T-helper 9 cell (primary cell): ENCODE data around the gene MASP2.

Experiments used
- DNase-seq: peaks from one replicate; pipeline ENCODE4 v3.0.0-alpha.2; 2020

Gene MASP2

DNA sequence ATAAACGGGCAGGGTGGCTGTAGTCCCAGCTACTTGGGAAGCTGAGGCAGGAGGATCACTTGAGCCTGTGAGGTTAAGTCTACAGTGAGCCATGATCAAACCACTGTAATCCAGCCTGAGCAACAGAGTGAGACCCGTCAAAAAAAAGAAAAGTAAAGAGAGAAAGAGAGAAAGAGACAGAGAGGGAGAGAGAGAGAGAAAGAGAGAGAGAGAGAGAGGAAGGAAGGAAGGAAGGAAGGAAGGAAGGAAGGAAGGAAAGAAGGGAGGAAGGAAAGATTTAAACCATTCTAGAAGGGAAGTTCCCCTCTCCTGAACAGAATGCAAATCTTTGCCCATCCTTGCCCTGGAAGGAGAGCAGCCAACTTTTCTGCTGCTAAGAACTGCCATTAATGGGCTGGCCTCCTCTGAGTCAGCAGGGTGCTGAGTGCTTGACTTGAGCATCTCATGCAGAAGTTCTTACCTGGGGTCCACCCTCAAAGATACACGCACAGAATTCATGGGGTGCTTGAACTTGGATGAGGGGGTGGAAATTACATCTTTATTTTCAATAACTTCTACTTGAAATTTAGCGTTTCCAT lies 59.1 kb downstream of the MASP2 start:
- DNase-seq: no peak

DNA sequence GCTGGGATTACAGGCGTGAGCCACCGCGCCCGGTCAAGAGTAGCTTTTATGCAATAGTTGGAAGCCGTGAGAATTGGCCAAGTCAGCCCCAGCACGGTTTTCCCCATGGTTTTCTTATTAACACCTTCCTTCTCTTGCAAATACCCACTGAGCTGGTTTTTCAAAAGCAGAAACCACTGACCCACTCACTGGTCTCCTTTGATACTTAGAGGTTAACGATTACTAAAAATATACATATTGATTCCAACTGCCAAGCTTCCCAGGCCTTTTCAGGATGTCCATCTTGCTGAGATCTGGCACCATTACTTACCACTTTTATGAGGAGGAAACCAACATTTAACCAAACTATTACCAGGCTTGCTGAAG lies 60.5 kb downstream of the MASP2 start:
- DNase-seq: no peak

DNA sequence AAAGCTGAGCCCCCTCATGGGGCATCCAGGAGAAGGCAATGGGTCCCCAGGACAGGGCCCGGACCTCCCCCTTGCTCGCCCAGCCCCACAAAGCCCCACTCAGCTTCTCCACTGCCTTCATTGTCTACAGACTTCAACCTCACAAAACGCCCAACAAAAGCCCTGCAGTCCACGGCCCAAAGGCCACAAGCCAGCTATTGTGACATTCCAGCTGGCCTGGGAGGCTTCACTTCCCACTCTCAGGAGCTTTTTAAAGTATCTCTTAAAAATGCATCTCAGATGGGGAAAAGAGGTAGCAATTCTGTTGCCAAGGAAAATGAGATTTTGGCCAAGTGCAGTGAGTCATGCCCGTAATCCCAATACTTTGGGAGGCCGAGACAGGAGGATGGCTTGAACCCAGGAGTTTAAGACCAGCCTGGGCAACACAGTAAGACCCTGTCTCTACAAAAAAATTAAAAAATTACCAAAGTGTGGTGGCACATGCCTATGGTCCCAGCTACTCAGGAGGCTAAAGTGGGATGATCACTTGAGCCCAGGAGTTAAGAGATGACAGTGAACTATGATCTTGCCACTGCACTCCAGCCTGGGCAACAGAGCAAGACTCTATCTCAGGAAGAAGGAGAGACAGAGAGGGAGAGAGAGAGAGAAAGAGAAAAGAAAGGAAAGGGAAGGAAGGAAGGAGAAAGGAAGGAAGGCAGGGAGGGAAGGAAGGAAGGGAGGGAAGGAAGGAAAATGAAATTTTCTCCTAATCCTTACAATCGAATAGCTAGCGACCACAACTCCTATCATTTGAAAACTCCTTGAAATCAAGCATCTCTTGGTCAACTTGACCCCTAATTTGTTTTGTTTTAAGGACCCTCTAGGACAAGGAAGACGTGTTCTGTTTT lies 66.0 kb downstream of the MASP2 start:
- no peak for DNase-seq

GRCh38 chr1:10980094-10980577 lies 66.9 kb downstream of the MASP2 start:
- DNase-seq: no peak

GRCh38 chr1:10979483-10979920 lies 67.5 kb downstream of the MASP2 start:
- no peak for DNase-seq

DNA sequence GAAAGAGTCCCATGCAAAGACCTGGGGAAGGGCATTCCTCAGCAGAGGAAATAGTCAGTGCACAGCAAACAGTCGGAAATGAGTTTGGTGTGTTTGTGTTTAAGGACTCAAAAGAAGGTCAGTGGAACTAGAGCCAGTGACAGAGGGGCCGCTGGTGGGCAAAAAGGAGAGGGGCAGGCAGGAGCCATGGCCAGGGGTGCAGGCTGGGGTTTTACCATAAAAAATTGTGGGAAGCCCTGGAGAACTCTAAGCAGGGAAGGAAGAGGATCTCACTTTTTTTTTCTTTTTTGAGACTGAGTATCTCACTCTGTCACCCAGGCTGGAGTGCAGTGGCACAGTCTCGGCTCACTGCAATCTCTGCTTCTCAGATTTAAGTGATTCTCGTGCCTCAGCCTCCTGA lies 68.3 kb downstream of the MASP2 start:
- DNase-seq: no peak
